ENCODE measurements around the gene SRF. TPM values are rescaled to one million over a fixed set of nuclear protein-coding genes. Genes with fewer than 3 reads are reported as not detected.

The SRF gene
- total RNA-seq, 1 experiment from 2014 or later = 46.2 TPM

DNA sequence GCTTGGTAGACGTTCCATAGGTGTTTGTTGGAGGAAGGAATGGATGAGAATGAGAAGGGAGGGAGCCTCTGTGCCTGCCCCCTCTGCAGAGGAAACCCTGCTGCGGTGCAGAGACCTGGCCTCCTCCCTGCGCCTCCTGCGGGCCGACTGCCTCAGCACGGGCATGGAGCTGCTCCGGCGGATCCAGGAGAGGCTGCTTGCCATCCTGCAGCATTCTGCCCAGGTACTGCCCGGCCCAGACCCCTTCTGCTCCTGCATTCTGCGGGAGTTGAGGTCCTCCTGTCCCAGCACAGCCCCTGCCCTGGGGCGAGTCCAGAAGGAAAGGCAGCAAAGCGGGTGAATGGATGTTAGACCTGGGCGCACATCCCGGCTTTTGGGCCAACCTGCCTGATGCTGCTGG is 52.1 kb downstream of the SRF start:
- TF ChIP-seq, protein P1, sequence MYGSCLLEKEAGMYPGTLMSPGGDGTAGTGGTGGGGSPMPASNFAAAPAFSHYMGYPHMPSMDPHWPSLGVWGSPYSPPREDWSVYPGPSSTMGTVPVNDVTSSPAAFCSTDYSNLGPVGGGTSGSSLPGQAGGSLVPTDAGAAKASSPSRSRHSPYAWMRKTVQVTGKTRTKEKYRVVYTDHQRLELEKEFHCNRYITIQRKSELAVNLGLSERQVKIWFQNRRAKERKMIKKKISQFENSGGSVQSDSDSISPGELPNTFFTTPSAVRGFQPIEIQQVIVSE (CRISPR knock-in tag; IDR thresholded peaks at IDR 0.05; ENCODE audit: borderline replicate concordance) = no peak
- TF ChIP-seq ZNF416 (CRISPR knock-in tag; IDR thresholded peaks at IDR 0.05) = no peak
- TF ChIP-seq, protein P2, sequence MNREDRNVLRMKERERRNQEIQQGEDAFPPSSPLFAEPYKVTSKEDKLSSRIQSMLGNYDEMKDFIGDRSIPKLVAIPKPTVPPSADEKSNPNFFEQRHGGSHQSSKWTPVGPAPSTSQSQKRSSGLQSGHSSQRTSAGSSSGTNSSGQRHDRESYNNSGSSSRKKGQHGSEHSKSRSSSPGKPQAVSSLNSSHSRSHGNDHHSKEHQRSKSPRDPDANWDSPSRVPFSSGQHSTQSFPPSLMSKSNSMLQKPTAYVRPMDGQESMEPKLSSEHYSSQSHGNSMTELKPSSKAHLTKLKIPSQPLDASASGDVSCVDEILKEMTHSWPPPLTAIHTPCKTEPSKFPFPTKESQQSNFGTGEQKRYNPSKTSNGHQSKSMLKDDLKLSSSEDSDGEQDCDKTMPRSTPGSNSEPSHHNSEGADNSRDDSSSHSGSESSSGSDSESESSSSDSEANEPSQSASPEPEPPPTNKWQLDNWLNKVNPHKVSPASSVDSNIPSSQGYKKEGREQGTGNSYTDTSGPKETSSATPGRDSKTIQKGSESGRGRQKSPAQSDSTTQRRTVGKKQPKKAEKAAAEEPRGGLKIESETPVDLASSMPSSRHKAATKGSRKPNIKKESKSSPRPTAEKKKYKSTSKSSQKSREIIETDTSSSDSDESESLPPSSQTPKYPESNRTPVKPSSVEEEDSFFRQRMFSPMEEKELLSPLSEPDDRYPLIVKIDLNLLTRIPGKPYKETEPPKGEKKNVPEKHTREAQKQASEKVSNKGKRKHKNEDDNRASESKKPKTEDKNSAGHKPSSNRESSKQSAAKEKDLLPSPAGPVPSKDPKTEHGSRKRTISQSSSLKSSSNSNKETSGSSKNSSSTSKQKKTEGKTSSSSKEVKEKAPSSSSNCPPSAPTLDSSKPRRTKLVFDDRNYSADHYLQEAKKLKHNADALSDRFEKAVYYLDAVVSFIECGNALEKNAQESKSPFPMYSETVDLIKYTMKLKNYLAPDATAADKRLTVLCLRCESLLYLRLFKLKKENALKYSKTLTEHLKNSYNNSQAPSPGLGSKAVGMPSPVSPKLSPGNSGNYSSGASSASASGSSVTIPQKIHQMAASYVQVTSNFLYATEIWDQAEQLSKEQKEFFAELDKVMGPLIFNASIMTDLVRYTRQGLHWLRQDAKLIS (CRISPR knock-in tag; IDR thresholded peaks at IDR 0.05; ENCODE audit: borderline replicate concordance) = no peak
- TF ChIP-seq ELF4 (CRISPR knock-in tag; IDR thresholded peaks at IDR 0.05; ENCODE audit: low read depth) = no peak
- TF ChIP-seq TEAD4 (CRISPR knock-in tag; IDR thresholded peaks at IDR 0.05) = no peak
- TF ChIP-seq, protein P3, sequence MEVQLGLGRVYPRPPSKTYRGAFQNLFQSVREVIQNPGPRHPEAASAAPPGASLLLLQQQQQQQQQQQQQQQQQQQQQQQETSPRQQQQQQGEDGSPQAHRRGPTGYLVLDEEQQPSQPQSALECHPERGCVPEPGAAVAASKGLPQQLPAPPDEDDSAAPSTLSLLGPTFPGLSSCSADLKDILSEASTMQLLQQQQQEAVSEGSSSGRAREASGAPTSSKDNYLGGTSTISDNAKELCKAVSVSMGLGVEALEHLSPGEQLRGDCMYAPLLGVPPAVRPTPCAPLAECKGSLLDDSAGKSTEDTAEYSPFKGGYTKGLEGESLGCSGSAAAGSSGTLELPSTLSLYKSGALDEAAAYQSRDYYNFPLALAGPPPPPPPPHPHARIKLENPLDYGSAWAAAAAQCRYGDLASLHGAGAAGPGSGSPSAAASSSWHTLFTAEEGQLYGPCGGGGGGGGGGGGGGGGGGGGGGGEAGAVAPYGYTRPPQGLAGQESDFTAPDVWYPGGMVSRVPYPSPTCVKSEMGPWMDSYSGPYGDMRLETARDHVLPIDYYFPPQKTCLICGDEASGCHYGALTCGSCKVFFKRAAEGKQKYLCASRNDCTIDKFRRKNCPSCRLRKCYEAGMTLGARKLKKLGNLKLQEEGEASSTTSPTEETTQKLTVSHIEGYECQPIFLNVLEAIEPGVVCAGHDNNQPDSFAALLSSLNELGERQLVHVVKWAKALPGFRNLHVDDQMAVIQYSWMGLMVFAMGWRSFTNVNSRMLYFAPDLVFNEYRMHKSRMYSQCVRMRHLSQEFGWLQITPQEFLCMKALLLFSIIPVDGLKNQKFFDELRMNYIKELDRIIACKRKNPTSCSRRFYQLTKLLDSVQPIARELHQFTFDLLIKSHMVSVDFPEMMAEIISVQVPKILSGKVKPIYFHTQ (CRISPR knock-in tag; IDR thresholded peaks at IDR 0.05) = no peak
- H3K36me3 Mint-ChIP-seq = peaks cover 4% of the 10 kb centered on the region; the same call in 1 of the 2 replicates
- ChIA-PET POLR2A (no interaction called here), CTCF (no interaction called here)
- H3K27me3 Mint-ChIP-seq (ENCODE audit: low read depth) = peaks cover 1% of the 10 kb centered on the region; the same call in 1 of the 2 replicates
- no peak for DNase-seq (ENCODE audit: low spot score)
- peak; percentile 7; the same call in 1 of the 2 replicates for ATAC-seq
- no peak overlapping the region for H3K4me3 Mint-ChIP-seq
- peaks cover 6% of the 10 kb centered on the region; the same call in 1 of the 2 replicates for H3K4me1 Mint-ChIP-seq
- H3K9me3 Mint-ChIP-seq = no peaks in the 10 kb centered on the region
- H3K27ac Mint-ChIP-seq = no peak overlapping the region

GRCh38 chr6:43226192-43226851 is 55.3 kb downstream of the SRF start:
- TF ChIP-seq, protein P4, sequence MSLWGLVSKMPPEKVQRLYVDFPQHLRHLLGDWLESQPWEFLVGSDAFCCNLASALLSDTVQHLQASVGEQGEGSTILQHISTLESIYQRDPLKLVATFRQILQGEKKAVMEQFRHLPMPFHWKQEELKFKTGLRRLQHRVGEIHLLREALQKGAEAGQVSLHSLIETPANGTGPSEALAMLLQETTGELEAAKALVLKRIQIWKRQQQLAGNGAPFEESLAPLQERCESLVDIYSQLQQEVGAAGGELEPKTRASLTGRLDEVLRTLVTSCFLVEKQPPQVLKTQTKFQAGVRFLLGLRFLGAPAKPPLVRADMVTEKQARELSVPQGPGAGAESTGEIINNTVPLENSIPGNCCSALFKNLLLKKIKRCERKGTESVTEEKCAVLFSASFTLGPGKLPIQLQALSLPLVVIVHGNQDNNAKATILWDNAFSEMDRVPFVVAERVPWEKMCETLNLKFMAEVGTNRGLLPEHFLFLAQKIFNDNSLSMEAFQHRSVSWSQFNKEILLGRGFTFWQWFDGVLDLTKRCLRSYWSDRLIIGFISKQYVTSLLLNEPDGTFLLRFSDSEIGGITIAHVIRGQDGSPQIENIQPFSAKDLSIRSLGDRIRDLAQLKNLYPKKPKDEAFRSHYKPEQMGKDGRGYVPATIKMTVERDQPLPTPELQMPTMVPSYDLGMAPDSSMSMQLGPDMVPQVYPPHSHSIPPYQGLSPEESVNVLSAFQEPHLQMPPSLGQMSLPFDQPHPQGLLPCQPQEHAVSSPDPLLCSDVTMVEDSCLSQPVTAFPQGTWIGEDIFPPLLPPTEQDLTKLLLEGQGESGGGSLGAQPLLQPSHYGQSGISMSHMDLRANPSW (CRISPR knock-in tag; conservative IDR thresholded peaks at IDR 0.05; ENCODE audit: low read depth) = no peak
- TF ChIP-seq ZNF219 (CRISPR knock-in tag; IDR thresholded peaks at IDR 0.05; ENCODE audit: borderline replicate concordance) = no peak
- TF ChIP-seq TEAD4 (CRISPR knock-in tag; IDR thresholded peaks at IDR 0.05) = no peak
- TF ChIP-seq, protein P5, sequence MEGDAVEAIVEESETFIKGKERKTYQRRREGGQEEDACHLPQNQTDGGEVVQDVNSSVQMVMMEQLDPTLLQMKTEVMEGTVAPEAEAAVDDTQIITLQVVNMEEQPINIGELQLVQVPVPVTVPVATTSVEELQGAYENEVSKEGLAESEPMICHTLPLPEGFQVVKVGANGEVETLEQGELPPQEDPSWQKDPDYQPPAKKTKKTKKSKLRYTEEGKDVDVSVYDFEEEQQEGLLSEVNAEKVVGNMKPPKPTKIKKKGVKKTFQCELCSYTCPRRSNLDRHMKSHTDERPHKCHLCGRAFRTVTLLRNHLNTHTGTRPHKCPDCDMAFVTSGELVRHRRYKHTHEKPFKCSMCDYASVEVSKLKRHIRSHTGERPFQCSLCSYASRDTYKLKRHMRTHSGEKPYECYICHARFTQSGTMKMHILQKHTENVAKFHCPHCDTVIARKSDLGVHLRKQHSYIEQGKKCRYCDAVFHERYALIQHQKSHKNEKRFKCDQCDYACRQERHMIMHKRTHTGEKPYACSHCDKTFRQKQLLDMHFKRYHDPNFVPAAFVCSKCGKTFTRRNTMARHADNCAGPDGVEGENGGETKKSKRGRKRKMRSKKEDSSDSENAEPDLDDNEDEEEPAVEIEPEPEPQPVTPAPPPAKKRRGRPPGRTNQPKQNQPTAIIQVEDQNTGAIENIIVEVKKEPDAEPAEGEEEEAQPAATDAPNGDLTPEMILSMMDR (IDR thresholded peaks at IDR 0.05) = no peak
- no peak for TF ChIP-seq EMX1 (CRISPR knock-in tag; IDR thresholded peaks at IDR 0.05)
- TF ChIP-seq, protein P1 (CRISPR knock-in tag; IDR thresholded peaks at IDR 0.05; ENCODE audit: borderline replicate concordance) = no peak
- TF ChIP-seq, protein P6, sequence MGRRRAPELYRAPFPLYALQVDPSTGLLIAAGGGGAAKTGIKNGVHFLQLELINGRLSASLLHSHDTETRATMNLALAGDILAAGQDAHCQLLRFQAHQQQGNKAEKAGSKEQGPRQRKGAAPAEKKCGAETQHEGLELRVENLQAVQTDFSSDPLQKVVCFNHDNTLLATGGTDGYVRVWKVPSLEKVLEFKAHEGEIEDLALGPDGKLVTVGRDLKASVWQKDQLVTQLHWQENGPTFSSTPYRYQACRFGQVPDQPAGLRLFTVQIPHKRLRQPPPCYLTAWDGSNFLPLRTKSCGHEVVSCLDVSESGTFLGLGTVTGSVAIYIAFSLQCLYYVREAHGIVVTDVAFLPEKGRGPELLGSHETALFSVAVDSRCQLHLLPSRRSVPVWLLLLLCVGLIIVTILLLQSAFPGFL (CRISPR knock-in tag; IDR thresholded peaks at IDR 0.05; ENCODE audit: borderline replicate concordance) = no peak
- no peak for TF ChIP-seq E2F5 (CRISPR knock-in tag; IDR thresholded peaks at IDR 0.05)
- TF ChIP-seq ERG (CRISPR knock-in tag; IDR thresholded peaks at IDR 0.05) = no peak
- no peak for DNase-seq (ENCODE audit: low spot score)
- H3K36me3 Mint-ChIP-seq = peaks cover 4% of the 10 kb centered on the region; the same call in 1 of the 2 replicates
- ATAC-seq = no peak
- H3K9me3 Mint-ChIP-seq = no peaks in the 10 kb centered on the region
- H3K27me3 Mint-ChIP-seq (ENCODE audit: low read depth) = peaks cover 27% of the 10 kb centered on the region
- no peak overlapping the region for H3K27ac Mint-ChIP-seq
- H3K4me3 Mint-ChIP-seq = no peak overlapping the region
- peaks cover 10% of the 10 kb centered on the region for H3K4me1 Mint-ChIP-seq
- ChIA-PET CTCF (interaction anchor here (1.6 kb wide), 1 partner anchor 12 kb away, joined by 4 read pairs; no protein-coding TSS in a partner anchor), POLR2A (no interaction called here)

Data from WTC11 (cell line).